ENCODE measurements around the gene FOLR1.

The FOLR1 gene

DNA sequence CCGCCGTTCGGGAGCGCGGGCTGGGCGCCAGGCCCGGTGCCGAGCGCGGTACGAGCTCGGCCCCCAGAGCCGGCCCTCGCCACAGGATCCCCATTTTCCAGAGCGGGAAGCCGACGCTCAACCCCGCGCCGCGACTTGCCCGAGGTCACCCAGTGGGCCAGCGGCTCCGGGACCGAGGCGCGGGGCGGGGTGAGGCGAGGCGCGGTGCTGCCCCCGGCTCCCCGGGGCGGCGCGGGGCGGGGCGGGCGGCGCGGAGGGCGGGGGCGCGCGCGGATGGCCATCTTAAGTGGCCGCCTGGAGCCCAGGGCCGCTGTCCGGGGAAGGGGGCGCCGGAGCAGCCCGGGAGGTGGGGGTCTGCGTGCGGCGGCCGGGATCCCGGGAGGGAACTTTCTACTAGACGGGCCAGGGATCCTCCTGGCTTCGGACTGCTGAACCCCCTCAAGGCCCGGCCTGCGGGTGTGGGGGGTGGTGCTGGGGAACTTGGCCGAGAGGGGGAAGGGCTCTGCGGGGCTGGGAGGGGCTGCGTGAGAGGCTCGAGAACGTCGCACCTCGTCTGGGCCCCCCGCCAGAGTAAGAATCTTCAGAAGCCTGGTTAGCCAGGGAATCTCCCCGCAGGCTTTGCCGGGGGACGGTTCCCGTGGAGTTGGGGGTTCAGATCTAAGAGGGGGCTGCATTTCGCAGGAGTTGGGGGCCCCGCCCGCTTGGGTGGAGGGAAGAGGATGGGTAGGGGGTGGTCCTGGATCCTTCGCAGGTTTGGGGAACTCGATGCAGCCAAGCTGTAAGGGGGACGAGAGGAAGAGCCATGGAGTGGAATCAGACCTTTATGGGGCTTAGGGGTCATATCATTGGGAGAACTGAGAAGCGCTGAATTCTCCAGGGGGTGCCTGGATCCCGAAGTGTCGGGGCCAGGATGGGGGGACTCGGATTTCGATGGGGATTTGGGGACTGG is 31.9 kb downstream of the FOLR1 start:
- peak in 1 of 2 donors; percentile 45 for DNase-seq (ENCODE audit: low read depth in 2 of 2)

DNA sequence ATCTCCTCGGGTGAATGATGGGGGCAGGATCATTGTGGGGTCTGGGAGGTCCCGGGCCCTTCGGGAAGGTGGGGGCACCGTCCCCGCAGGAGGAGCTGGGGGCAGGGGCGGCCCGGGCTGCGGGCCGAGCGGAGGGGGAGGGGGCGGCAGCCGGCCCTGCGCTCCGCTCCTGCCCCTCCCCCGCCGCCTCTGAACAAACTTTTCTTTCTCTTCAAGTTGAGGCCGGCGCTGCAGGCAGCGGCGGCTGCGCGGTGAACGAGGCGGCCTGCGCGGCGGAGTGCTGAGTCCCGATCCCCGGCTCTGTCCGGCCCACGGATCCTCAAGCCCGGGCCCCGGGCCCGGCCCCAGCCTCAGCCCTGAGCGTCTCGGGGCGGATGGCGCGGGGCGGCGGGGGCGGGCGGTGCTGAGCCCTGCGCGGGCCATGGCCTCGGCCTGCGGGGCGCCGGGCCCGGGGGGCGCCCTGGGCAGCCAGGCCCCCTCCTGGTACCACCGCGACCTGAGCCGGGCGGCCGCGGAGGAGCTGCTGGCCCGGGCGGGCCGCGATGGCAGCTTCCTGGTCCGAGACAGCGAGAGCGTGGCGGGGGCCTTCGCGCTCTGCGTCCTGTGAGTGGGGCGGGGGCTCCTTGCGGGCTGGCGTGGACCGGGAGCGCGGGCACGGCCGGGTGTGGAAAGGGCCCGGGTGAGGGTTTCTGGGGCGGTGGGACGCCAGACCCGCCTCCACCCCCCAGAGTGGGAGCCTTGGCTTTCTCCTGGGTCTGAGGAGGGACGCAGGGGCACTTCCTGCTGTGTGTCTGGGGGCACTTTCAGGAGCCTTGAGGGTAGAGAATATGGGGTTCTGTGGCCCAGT is 32.8 kb downstream of the FOLR1 start, which contains the start of gene INPPL1:
INPPL1 (plus strand) TSS at position 204 of the 847 bp plus-strand sequence; CDS start at position 422, 218 bp downstream.
- peak in 1 of 2 donors; percentile 32 for DNase-seq (ENCODE audit: low read depth in 2 of 2)

GRCh38 chr11:72225411-72225951 is 33.5 kb downstream of the FOLR1 start:
- DNase-seq (ENCODE audit: low read depth in 2 of 2) = no peak

- no peak for DNase-seq (ENCODE audit: low read depth in 2 of 2)
Observed at GRCh38 chr11:72226701-72227100, 34.8 kb downstream of the FOLR1 start.

- DNase-seq (ENCODE audit: low read depth in 2 of 2) = no peak
Observed at GRCh38 chr11:72227316-72228228, 35.6 kb downstream of the FOLR1 start.

- no peak for DNase-seq (ENCODE audit: low read depth in 2 of 2)
Observed at GRCh38 chr11:72228229-72228843, 36.4 kb downstream of the FOLR1 start.

GRCh38 chr11:72228844-72229231 is 36.9 kb downstream of the FOLR1 start:
- DNase-seq (ENCODE audit: low read depth in 2 of 2) = no peak

DNA sequence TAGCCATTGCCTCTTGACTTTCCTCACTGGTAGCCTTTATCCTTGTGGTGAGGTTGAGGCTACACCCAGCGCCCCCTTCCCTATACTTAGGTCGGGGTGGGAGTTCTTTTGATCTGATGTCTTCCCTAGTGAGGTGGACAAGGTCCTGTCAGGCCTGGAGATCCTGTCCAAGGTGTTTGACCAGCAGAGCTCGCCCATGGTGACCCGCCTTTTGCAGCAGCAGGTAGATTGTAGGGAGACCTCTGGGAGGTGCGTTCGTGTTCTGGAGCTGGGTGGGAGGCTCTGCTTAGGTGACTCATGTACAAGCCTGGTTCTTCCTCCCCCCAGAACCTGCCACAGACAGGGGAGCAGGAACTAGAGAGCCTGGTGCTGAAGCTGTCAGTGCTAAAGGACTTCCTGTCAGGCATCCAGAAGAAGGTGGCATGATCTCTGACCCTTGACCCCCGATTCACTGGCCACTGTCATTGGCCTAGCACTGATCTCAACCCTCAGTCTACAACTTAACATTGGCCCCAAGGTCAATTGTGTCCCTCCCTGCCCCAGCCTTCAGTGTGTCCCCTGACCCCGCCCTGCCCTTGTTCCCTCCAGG is 37.5 kb downstream of the FOLR1 start:
- DNase-seq (ENCODE audit: low read depth in 2 of 2) = no peak

DNA sequence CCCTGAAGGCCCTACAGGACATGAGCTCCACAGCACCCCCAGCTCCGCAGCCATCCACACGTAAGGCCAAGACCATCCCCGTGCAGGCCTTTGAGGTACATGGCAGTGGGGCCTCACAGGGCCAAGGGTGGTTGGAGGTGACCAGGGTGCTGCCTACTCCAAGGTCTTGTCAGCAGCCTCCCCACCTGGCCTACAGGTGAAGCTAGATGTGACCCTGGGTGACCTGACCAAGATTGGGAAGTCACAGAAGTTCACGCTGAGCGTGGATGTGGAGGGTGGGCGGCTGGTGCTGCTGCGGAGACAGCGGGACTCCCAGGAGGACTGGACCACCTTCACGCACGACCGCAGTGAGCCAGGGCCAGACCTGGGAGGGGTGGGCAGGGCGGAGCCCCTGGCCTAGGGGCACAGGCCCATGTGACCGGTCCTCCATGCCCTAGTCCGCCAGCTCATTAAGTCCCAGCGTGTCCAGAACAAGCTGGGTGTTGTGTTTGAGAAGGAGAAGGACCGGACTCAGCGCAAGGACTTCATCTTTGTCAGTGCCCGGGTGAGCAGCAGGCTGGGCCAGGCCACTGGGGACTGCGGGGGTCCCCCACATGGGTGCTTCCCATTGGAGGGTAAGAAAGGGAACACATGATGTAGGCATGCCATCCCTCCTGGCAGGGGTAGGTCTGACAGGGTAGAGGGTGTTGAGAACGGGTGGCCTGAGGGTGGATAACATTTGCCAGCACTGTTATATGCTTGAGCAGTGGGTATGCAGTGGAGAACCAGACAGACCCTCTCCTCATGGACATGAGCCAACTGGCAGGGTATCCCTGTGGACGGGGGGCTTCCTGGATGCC is 38.2 kb downstream of the FOLR1 start:
- no peak for DNase-seq (ENCODE audit: low read depth in 2 of 2)

- DNase-seq (ENCODE audit: low read depth in 2 of 2) = no peak
Observed at GRCh38 chr11:72230764-72231365, 38.9 kb downstream of the FOLR1 start.

DNA sequence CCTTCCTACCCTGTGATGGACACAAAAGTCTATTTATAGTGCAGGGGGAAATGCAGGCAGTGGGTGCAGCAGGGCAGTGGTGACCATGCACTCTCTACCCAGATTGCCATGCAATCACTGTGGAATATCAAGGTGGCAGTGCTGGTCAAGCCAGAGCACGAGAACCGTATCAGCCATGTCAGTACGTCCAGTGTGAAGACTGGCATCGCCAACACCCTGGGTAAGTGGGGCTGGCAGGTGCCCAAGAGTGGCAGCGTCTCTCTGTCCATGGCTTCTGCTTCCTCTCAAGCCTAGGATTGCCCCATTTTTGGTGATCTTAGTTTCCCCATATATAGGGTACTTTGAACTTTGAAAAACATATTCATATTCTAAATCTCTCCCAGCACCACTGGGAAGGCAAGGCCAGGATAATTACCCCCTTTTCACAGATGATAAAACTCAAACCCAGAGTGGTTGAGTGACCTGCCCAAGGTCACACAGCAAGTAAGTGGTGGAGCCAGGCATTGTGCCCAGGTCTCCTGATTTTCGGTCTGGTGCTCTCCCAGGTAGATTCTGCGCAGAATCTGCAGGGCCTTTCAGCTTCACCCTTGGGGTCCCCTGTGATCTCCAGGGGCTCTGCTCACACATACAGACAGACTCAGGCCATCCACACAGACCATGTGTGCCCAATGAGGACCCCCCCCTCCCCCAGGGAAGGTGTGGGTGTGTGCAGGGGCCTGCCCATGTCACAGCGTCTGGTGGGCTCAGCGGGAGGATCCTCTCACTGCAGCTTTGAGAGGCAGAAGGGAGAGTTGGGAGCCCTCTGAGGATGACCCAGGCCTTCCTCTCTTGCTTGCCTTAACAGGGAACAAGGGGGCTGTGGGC is 39.7 kb downstream of the FOLR1 start:
- DNase-seq (ENCODE audit: low read depth in 2 of 2) = no peak

DNA sequence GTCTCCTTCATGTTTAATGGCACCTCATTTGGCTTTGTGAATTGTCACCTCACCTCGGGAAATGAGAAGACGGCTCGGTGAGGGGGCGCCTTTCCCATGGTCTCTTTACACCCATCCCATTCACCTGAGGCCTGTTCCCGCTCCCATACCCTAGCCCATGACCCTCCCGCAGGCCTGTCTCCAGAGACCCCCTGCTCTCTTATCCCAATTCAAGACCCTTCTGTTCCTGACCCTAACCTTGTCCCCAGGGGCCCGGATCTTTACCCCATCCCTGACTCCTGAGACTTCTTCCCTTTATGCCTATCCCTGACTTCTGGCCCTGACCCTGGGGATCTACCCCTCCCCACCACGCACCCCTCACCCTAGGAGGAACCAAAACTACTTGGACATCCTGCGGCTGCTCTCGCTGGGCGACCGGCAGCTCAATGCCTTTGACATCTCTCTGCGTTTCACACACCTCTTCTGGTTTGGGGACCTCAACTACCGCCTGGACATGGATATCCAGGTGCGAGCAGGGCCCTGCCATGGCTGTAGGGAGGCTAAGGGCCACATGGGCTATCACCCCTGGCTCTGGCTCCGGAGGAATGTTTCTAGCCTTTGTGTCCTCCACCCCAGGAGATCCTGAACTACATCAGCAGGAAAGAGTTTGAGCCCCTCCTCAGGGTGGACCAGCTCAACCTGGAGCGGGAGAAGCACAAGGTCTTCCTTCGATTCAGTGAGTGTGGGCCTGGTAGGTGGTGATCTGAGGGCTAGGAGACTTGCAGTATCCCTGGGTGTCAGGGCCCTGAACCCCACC is 40.5 kb downstream of the FOLR1 start:
- DNase-seq (ENCODE audit: low read depth in 2 of 2) = no peak

- no peak for DNase-seq (ENCODE audit: low read depth in 2 of 2)
Observed at GRCh38 chr11:72233056-72233772, 41.3 kb downstream of the FOLR1 start.

- no peak for DNase-seq (ENCODE audit: low read depth in 2 of 2)
Observed at GRCh38 chr11:72233773-72234513, 42.0 kb downstream of the FOLR1 start.

- no peak for DNase-seq (ENCODE audit: low read depth in 2 of 2)
Observed at GRCh38 chr11:72234514-72234830, 42.5 kb downstream of the FOLR1 start.

DNA sequence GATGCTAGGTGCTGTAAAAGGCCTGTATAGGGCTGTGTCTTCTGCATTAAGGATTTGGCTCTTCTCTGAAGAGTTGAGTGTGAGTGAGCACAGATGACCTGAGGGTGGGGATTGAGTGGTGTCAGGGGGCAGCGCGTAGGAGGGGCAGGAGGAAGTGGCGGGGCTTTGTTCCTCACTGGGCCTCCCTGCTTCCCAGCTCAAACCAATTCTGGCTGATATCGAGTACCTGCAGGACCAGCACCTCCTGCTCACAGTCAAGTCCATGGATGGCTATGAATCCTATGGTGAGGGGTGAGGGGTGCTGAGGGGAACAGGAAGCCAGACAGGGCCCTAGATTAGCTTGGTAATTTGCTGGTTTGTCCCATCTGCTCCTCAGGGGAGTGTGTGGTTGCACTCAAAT is 43.0 kb downstream of the FOLR1 start:
- DNase-seq (ENCODE audit: low read depth in 2 of 2) = no peak

All from stimulated activated CD4-positive, alpha-beta T cell treated with anti-CD3 and anti-CD28 coated beads, Interleukin-15, amount 100 ng/mL, for 48 hours (primary cell).